HG02678 (cell line): ENCODE results near the gene CCDC85C.

Source experiments
- ATAC-seq: cut with Tn5 transposase; IDR thresholded peaks from one replicate; pipeline ENCODE4 v1.9.1; 2021; ENCODE audit warnings: mild to moderate bottlenecking, moderate library complexity; ENCODE audit not compliant: unreplicated experiment

The CCDC85C gene

GRCh38 chr14:99609245-99610170 is 5.5 kb upstream of the CCDC85C start:
- no peak for ATAC-seq

GRCh38 chr14:99608591-99608990 is 4.6 kb upstream of the CCDC85C start:
- no peak for ATAC-seq

GRCh38 chr14:99606359-99606758 is 2.4 kb upstream of the CCDC85C start:
- ATAC-seq: no peak

- peak; percentile 34 for ATAC-seq
Observed at GRCh38 chr14:99605299-99605961, 1.4 kb upstream of the CCDC85C start.

GRCh38 chr14:99604766-99605298 is 825 bp upstream of the CCDC85C start:
- ATAC-seq: peak; percentile 12

GRCh38 chr14:99604278-99604765 is 315 bp upstream of the CCDC85C start:
- peak; percentile 89 for ATAC-seq

- ATAC-seq: no peak
Observed at GRCh38 chr14:99602788-99603415, 1.1 kb downstream of the CCDC85C start.

- no peak for ATAC-seq
Observed at GRCh38 chr14:99602054-99602787, 1.8 kb downstream of the CCDC85C start.

GRCh38 chr14:99601361-99601831 is 2.6 kb downstream of the CCDC85C start:
- no peak for ATAC-seq

GRCh38 chr14:99600232-99600888 is 3.6 kb downstream of the CCDC85C start:
- ATAC-seq: no peak

GRCh38 chr14:99599393-99599792 is 4.6 kb downstream of the CCDC85C start:
- no peak for ATAC-seq

- ATAC-seq: no peak
Observed at GRCh38 chr14:99598774-99599173, 5.2 kb downstream of the CCDC85C start.

- ATAC-seq: no peak
Observed at GRCh38 chr14:99597911-99598600, 6.0 kb downstream of the CCDC85C start.

GRCh38 chr14:99596772-99597171 is 7.2 kb downstream of the CCDC85C start:
- ATAC-seq: no peak

GRCh38 chr14:99596071-99596627 is 7.9 kb downstream of the CCDC85C start:
- no peak for ATAC-seq

- ATAC-seq: no peak
Observed at GRCh38 chr14:99595524-99595923, 8.5 kb downstream of the CCDC85C start.

GRCh38 chr14:99595034-99595433 is 9.0 kb downstream of the CCDC85C start:
- peak; percentile 95 for ATAC-seq

- no peak for ATAC-seq
Observed at GRCh38 chr14:99593971-99594841, 9.8 kb downstream of the CCDC85C start.
